Activated CD4-positive, alpha-beta T cell treated with anti-CD3 and anti-CD28 coated beads, Interleukin-2, amount 10 ng/mL, durations not matched to agents 7 days and 5 days (primary cell): ENCODE results near the gene IFIT1B. TPM values are rescaled to one million over a fixed set of nuclear protein-coding genes. Genes with fewer than 3 reads are reported as not detected.

ENCODE experiments used
- CTCF ChIA-PET: fragments of 350-600 bp; sonication (Branson Sonifier 250); formaldehyde crosslinking; loops from one replicate; lab custom pipeline; 2021; ENCODE audit warnings: antibody characterized with exemption; lab: Charles Lee
- POLR2A ChIA-PET: fragments of 350-600 bp; sonication (Branson Sonifier 250); formaldehyde crosslinking; loops from one replicate; lab custom pipeline; 2021; ENCODE audit warnings: antibody characterized with exemption; lab: Charles Lee
- DNase-seq: peaks from one replicate; pipeline ENCODE4 v3.0.0-alpha.2; 2020
- H3K27ac Mint-ChIP-seq: one replicate; pipeline ENCODE4 v1.8.0; 2021; ENCODE audit warnings: mild to moderate bottlenecking, moderate library complexity, mixed read lengths
- H3K27me3 Mint-ChIP-seq: one replicate; pipeline ENCODE4 v1.8.0; 2021; ENCODE audit warnings: mixed read lengths
- H3K36me3 Mint-ChIP-seq: one replicate; pipeline ENCODE4 v1.8.0; 2021; ENCODE audit warnings: low read depth, mixed read lengths
- H3K4me1 Mint-ChIP-seq: one replicate; pipeline ENCODE4 v1.8.0; 2021; ENCODE audit warnings: mixed read lengths
- H3K4me3 Mint-ChIP-seq: one replicate; pipeline ENCODE4 v1.8.0; 2021; ENCODE audit warnings: mild to moderate bottlenecking, moderate library complexity, mixed read lengths
- H3K9me3 Mint-ChIP-seq: one replicate; pipeline ENCODE4 v1.8.0; 2021; ENCODE audit warnings: mixed read lengths
- total RNA-seq, 2 experiments: library from RNA; stranded (reverse); gene quantifications; one replicate each; pipeline ENCODE4 v1.2.3, GENCODE V29; 2021

Gene IFIT1B
- total RNA-seq, 2 experiments from 2014 or later: not detected

- H3K36me3 Mint-ChIP-seq: peaks cover 2% of the 10 kb centered on the region
- POLR2A ChIA-PET: interaction anchor here (1.0 kb wide), 1 partner anchor 45 kb away, joined by 3 read pairs; the partner anchor contains the start of gene IFIT5
- CTCF ChIA-PET: interaction anchor here (0.5 to 2.1 kb wide), 10 partner anchors 12 to 195 kb away, joined by 3 to 9 read pairs (median 4); partner anchors contain the start of genes IFIT1, IFIT2 and LIPA
- H3K4me3 Mint-ChIP-seq: no peak overlapping the region
- peaks cover 11% of the 10 kb centered on the region for H3K27me3 Mint-ChIP-seq
- no peak overlapping the region for H3K27ac Mint-ChIP-seq
- peaks cover 2% of the 10 kb centered on the region for H3K9me3 Mint-ChIP-seq
- peaks cover 20% of the 10 kb centered on the region for H3K4me1 Mint-ChIP-seq
- DNase-seq: peak; percentile 31
Observed at GRCh38 chr10:89369156-89370105, 8.4 kb upstream of the IFIT1B start.

GRCh38 chr10:89371079-89371478 is 6.8 kb upstream of the IFIT1B start:
- Mint-ChIP-seq H3K4me1 (peaks cover 15% of the 10 kb centered on the region), H3K9me3 (peaks cover 2% of the 10 kb centered on the region), H3K4me3 (no peak overlapping the region), H3K36me3 (peaks cover under 1% of the 10 kb centered on the region), H3K27ac (no peak overlapping the region), H3K27me3 (peaks cover 6% of the 10 kb centered on the region)
- DNase-seq: no peak
- CTCF ChIA-PET: interaction anchor here (1.4 to 1.5 kb wide), 2 partner anchors 9 to 18 kb away, joined by 3 to 4 read pairs; no protein-coding TSS in a partner anchor
- POLR2A ChIA-PET: no interaction called here

GRCh38 chr10:89371987-89372386 is 5.9 kb upstream of the IFIT1B start:
- POLR2A ChIA-PET: no interaction called here
- CTCF ChIA-PET: interaction anchor here (1.4 to 1.5 kb wide), 2 partner anchors 8 to 17 kb away, joined by 3 to 4 read pairs; no protein-coding TSS in a partner anchor
- Mint-ChIP-seq H3K27me3 (peaks cover 6% of the 10 kb centered on the region), H3K4me3 (no peak overlapping the region), H3K27ac (no peak overlapping the region), H3K36me3 (no peaks in the 10 kb centered on the region), H3K9me3 (peaks cover 1% of the 10 kb centered on the region), H3K4me1 (peaks cover 15% of the 10 kb centered on the region)
- no peak for DNase-seq

- POLR2A ChIA-PET: no interaction called here
- CTCF ChIA-PET: interaction anchor here (1.0 to 1.2 kb wide), 2 partner anchors 21 to 99 kb away, joined by 3 read pairs; no protein-coding TSS in a partner anchor
Observed at GRCh38 chr10:89373916-89374711, 3.7 kb upstream of the IFIT1B start.

GRCh38 chr10:89374713-89375141 is 3.1 kb upstream of the IFIT1B start:
- Mint-ChIP-seq H3K4me1 (no peaks in the 10 kb centered on the region), H3K36me3 (no peaks in the 10 kb centered on the region), H3K9me3 (no peaks in the 10 kb centered on the region), H3K4me3 (no peak overlapping the region), H3K27me3 (peaks cover 4% of the 10 kb centered on the region), H3K27ac (no peak overlapping the region)
- ChIA-PET POLR2A (no interaction called here), CTCF (interaction anchor here (1.0 to 1.2 kb wide), 2 partner anchors 22 to 99 kb away, joined by 3 read pairs; no protein-coding TSS in a partner anchor)
- no peak for DNase-seq

More at GRCh38 chr10:89373916-89374711, 3.7 kb upstream of the IFIT1B start:
- Mint-ChIP-seq H3K9me3 (no peaks in the 10 kb centered on the region), H3K4me1 (peaks cover 4% of the 10 kb centered on the region), H3K27me3 (peaks cover 6% of the 10 kb centered on the region), H3K27ac (no peak overlapping the region), H3K36me3 (no peaks in the 10 kb centered on the region), H3K4me3 (no peak overlapping the region)
- DNase-seq: no peak

GRCh38 chr10:89379103-89379502 is 1.2 kb downstream of the IFIT1B start:
- Mint-ChIP-seq H3K27me3 (peaks cover 9% of the 10 kb centered on the region), H3K36me3 (no peaks in the 10 kb centered on the region), H3K27ac (no peak overlapping the region), H3K9me3 (no peaks in the 10 kb centered on the region), H3K4me1 (peaks cover 1% of the 10 kb centered on the region), H3K4me3 (no peak overlapping the region)
- no peak for DNase-seq
- ChIA-PET POLR2A (no interaction called here), CTCF (interaction anchor here (0.8 to 1.7 kb wide), 3 partner anchors 14 to 25 kb away, joined by 3 to 4 read pairs (median 3); no protein-coding TSS in a partner anchor)

- DNase-seq: no peak
- CTCF ChIA-PET: no interaction called here
- POLR2A ChIA-PET: no interaction called here
- no peak overlapping the region for H3K27ac Mint-ChIP-seq
- H3K36me3 Mint-ChIP-seq: no peaks in the 10 kb centered on the region
- no peaks in the 10 kb centered on the region for H3K9me3 Mint-ChIP-seq
- no peak overlapping the region for H3K4me3 Mint-ChIP-seq
- peaks cover 1% of the 10 kb centered on the region for H3K4me1 Mint-ChIP-seq
- peaks cover 12% of the 10 kb centered on the region for H3K27me3 Mint-ChIP-seq
Observed at GRCh38 chr10:89382757-89383156, 4.9 kb downstream of the IFIT1B start.

GRCh38 chr10:89384474-89385340 is 6.9 kb downstream of the IFIT1B start:
- H3K4me1 Mint-ChIP-seq: peaks cover 1% of the 10 kb centered on the region
- no peaks in the 10 kb centered on the region for H3K9me3 Mint-ChIP-seq
- H3K4me3 Mint-ChIP-seq: no peak overlapping the region
- peaks cover 12% of the 10 kb centered on the region for H3K27me3 Mint-ChIP-seq
- POLR2A ChIA-PET: interaction anchor here (0.5 kb wide), 1 partner anchor 53 kb away, joined by 4 read pairs; no protein-coding TSS in a partner anchor
- H3K36me3 Mint-ChIP-seq: no peaks in the 10 kb centered on the region
- CTCF ChIA-PET: interaction anchor here (1.1 to 1.4 kb wide), 2 partner anchors 35 to 48 kb away, joined by 3 to 4 read pairs; no protein-coding TSS in a partner anchor
- H3K27ac Mint-ChIP-seq: no peak overlapping the region
- DNase-seq: no peak

GRCh38 chr10:89388806-89389205 is 10.9 kb downstream of the IFIT1B start:
- ChIA-PET POLR2A (no interaction called here), CTCF (interaction anchor here (0.6 to 2.8 kb wide), 3 partner anchors 17 to 91 kb away, joined by 4 to 9 read pairs (median 4); no protein-coding TSS in a partner anchor)
- peaks cover 2% of the 10 kb centered on the region for H3K36me3 Mint-ChIP-seq
- H3K27ac Mint-ChIP-seq: no peak overlapping the region
- H3K4me1 Mint-ChIP-seq: peaks cover 21% of the 10 kb centered on the region
- no peaks in the 10 kb centered on the region for H3K9me3 Mint-ChIP-seq
- DNase-seq: no peak
- H3K27me3 Mint-ChIP-seq: peaks cover 8% of the 10 kb centered on the region
- no peak overlapping the region for H3K4me3 Mint-ChIP-seq

GRCh38 chr10:89389254-89389653 is 11.4 kb downstream of the IFIT1B start:
- ChIA-PET CTCF (interaction anchor here (0.6 to 2.8 kb wide), 4 partner anchors 9 to 92 kb away, joined by 3 to 9 read pairs (median 4); no protein-coding TSS in a partner anchor), POLR2A (no interaction called here)
- no peak overlapping the region for H3K27ac Mint-ChIP-seq
- no peaks in the 10 kb centered on the region for H3K9me3 Mint-ChIP-seq
- peaks cover 25% of the 10 kb centered on the region for H3K4me1 Mint-ChIP-seq
- H3K4me3 Mint-ChIP-seq: no peak overlapping the region
- H3K36me3 Mint-ChIP-seq: peaks cover 5% of the 10 kb centered on the region
- DNase-seq: no peak
- peaks cover 4% of the 10 kb centered on the region for H3K27me3 Mint-ChIP-seq

GRCh38 chr10:89390476-89391225 is 12.8 kb downstream of the IFIT1B start:
- H3K9me3 Mint-ChIP-seq: peaks cover 3% of the 10 kb centered on the region
- H3K36me3 Mint-ChIP-seq: peaks cover 14% of the 10 kb centered on the region
- H3K4me3 Mint-ChIP-seq: no peak overlapping the region
- H3K27me3 Mint-ChIP-seq: peaks cover 2% of the 10 kb centered on the region
- peaks cover 35% of the 10 kb centered on the region for H3K4me1 Mint-ChIP-seq
- DNase-seq: no peak
- no peak overlapping the region for H3K27ac Mint-ChIP-seq
- CTCF ChIA-PET: interaction anchor here (1.0 to 1.3 kb wide), 2 partner anchors 8 to 56 kb away, joined by 3 read pairs; no protein-coding TSS in a partner anchor
- POLR2A ChIA-PET: no interaction called here
